Stimulated activated naive CD8-positive, alpha-beta T cell treated with anti-CD3 and anti-CD28 coated beads, Interleukin-15, Interleukin-2, amounts not matched to agents 100 U/mL and 50 U/mL, for 24 hours (primary cell): ENCODE results near the gene TRIM41.

ENCODE experiments used
- ATAC-seq: fragments of 150-1000 bp; cut with Tn5 transposase; one replicate; pipeline ENCODE4 v1.10.0; 2021
- DNase-seq: peaks from one replicate; pipeline ENCODE4 v3.0.0; 2021

TRIM41 gene

GRCh38 chr5:181233088-181233800 is 10.2 kb downstream of the TRIM41 start:
- no peak for DNase-seq

DNA sequence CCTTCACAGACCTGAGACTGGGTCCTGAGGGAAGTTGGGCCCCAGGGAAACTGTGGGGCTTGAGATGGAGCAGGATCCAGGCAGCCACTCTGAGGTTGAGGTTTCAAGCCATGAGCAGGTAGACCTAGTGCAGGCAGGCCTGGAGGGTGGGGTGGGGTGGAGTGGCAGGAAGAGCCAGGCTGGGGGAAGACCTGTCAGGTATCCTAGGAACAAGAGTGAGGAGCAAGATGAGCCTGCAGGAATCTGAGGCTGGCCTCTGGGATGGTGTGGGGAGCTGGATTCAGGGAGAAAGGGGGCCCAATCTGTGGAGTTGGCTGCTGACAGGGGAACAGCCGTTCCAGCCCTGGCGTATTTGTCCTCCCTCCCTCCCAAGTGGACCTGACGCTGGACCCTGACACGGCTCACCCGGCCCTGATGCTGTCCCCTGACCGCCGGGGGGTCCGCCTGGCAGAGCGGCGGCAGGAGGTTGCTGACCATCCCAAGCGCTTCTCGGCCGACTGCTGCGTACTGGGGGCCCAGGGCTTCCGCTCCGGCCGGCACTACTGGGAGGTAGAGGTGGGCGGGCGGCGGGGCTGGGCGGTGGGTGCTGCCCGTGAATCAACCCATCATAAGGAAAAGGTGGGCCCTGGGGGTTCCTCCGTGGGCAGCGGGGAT is 10.8 kb downstream of the TRIM41 start:
- DNase-seq (no peak), ATAC-seq (no peak)

More at GRCh38 chr5:181233088-181233800, 10.2 kb downstream of the TRIM41 start:
- no peak for ATAC-seq

DNA sequence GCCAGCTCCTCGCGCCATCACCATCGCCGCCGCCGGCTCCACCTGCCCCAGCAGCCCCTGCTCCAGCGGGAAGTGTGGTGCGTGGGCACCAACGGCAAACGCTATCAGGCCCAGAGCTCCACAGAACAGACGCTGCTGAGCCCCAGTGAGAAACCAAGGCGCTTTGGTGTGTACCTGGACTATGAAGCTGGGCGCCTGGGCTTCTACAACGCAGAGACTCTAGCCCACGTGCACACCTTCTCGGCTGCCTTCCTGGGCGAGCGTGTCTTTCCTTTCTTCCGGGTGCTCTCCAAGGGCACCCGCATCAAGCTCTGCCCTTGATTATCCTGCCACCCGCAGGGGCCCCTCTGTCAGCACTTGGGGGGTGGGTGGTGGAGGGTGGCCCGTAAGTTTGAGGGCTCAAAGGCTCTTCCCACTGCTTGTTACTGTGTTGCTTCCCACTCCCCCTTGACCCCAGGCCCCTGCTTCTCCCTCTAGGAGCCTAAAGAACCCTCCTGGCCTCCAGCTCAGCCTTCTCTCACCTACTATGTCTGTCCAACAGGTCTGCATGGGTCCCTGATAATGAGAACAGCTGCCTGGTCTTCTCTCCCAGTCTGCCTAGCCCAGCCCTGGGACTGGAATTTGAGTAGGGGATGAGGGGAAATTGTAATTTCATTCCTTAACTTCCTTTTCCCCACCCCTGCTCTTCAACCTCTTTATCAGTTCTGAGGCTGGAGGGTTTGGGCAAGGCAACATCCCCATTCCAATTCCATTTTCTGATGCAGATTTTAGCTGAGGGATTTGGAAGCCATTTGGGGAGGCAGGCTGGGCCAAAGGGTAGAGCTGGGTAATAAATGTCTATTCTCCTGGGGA is 11.6 kb downstream of the TRIM41 start:
- ATAC-seq (no peak), DNase-seq (no peak)

- ATAC-seq (peak; percentile 10), DNase-seq (no peak)
Measured at GRCh38 chr5:181235323-181235688, 12.2 kb downstream of the TRIM41 start.

DNA sequence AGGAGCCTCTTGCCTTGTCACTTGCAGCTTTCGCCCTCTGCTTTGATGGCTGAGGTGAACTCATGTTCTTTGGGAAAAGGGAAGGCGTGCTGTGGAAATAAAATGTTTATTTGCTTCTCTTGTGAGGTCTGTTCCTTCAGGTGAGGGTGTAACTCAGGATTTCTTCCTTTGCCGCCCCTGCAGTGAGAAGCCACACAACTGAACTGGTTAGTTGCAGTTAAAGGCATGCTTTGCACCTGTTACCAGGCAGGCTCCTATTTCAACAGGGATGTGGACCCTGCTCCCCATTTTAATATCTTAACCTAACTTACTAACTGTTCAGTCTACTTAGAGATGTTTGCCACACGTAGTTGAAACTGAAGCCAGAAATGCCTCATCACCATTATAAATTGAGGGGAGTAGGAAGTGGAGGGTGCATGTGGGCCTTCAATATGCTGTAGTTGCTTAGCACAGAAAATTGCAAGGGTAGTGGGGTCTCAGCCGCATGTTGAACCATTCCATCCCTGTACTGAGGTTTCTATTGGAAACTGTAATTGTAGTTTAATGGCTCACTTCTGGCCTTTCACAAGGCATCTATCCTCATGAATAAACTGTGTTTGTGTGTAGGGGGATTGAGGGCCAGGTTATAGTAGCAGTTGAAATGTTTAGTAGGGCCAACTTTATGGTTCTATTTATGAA is 12.7 kb downstream of the TRIM41 start:
- DNase-seq (no peak), ATAC-seq (no peak)

DNA sequence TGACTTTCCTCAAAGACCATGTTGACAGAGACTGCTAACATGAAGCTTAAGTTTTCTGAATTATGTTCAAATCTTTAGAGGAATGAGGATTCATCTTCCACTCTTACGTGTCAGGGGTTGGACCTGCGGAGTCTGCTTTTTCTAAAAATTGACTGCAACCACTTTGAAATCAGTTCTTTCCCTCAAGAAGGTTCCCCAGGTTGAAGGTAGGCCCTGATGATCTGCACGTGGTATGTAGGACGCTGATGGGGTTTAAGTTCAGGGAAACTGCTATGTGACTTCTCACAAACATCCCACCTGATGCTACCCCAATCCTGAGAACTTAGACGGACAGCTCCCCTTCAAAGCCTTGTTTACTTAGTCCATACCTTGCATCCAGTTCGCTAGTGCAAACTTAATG is 13.4 kb downstream of the TRIM41 start:
- ATAC-seq: no peak
- no peak for DNase-seq

DNA sequence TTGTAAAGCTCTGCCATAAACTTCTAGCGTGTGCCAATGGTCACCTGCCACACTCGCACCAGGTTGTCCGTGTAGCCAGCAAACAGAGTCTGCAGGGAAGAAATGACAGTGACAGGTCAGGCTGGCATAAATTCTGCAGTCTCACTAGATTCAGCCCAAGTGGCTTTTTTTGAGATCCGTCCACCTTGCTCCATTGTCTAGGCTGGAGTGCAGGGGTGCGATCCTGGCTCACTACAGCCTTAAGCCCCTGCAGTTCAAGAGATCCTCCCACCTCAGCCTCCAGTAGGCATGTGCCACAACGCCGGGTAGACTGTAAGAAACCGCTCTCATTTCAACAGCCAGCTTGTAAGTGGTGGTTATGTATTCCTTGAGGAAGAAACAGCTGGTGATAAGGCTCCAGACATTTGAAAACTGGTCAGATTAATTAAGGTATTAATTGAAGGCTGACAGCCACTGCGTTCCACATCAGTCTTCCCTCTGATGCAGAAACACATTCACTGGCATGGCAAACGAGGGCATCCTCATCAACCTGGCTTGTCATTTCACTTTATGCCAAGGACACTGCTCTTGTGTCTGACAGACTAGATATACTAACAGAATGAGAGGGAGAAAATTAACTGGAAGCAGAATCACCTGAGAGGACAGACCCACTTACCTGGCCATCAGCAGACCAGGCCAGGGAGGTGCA is 14.0 kb downstream of the TRIM41 start:
- DNase-seq (no peak), ATAC-seq (no peak)

DNA sequence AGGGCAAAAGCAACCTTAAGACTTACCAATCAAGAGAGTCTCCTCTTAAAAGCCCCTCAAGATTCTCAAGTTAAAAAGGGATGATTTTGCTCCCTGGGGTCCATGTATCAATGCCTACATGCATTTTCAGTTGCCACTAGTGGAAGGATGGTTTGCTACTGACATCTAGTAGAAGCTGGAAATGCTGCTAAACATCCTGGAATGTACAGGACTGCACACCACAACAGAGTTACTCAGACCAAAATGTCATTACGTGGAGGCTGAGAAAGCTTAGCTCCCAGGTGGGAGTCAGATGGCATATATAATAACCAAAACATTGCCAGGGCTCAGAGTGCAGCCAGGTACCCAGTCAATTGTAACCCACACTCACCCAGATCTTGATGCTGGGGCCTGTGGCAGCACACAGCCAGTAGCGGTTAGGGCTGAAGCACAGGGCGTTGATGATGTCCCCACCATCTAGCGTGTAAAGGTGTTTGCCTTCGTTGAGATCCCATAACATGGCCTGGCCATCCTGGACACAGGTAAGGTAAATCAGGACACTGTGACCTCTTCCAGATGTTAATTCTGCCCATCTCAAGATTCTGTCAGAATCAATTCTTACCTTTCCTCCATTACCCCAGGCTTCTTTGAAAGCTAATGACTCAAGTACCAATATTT is 14.8 kb downstream of the TRIM41 start:
- ATAC-seq: no peak
- DNase-seq: no peak

GRCh38 chr5:181239062-181239663 is 16.1 kb downstream of the TRIM41 start:
- no peak for ATAC-seq
- DNase-seq: no peak

DNA sequence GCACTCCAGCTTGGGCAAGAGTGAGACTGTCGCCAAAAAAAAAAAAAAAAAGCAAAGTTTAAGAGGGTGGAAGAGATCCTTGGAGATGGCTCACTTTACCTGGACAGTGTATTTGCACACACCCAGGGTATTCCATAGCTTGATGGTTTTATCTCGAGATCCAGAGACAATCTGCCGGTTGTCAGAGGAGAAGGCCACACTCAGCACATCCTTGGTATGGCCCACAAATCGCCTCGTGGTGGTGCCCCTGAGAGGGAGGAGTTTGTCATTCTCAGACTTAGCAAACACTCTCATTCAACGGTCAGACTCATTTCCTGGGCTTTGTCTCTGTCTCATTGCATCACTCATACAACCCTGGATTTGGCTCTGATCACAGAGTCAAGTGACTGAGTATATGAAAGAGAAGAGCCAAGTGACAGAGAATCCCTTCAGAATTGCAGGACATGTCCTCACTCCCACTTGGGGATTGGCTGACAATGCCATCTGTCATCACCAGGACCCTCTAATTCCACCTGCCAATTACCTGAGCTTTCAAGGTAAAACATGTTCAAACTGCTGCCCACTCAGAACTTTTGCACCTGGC is 18.4 kb downstream of the TRIM41 start:
- DNase-seq: peak; percentile 63
- ATAC-seq: peak; percentile 56

- ATAC-seq: no peak
Measured at GRCh38 chr5:181242031-181242451, 19.0 kb downstream of the TRIM41 start.

GRCh38 chr5:181243018-181243563 is 20.0 kb downstream of the TRIM41 start:
- DNase-seq (peak; percentile 40), ATAC-seq (no peak)

More at GRCh38 chr5:181242031-181242451, 19.0 kb downstream of the TRIM41 start:
- DNase-seq: no peak

DNA sequence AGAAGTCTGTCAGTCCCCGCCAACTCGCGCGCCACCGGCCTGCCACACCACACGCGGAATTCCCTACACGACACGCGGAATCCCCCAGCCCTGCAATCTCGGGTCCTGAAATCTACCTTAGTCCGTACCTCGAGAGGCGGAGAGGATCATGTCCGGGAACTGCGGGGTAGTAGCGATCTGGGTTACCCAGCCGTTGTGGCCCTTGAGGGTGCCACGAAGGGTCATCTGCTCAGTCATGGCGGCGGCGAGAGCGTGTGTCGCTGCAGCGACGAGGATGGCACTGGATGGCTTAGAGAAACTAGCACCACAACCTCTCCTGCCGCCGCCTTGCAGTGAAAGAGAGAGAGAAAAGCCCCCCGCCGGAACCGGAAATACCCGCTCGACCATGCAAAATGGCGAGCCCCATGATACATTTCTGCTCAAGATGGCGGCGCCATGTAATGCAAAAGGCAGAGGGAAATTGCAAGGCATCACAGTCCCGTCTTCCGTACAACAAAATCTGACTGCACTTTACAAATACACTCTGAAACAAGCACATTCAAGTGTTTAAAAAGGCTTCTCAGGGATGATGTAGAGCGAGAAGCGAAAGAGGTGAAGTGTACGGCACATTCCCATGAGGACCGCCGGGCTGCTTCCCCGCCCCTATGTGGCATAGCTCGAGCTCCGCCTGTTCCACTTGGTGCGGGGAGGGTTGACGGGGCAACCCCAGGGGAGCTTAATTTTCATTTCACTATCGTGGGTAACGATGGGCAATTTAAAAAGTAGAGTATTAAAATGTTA is 20.7 kb downstream of the TRIM41 start, which contains the start of gene RACK1:
Gene RACK1 (minus strand): TSS at position 343 of the 780 bp plus-strand sequence. CDS start 106 bp downstream, at position 237.
- peak; percentile 69 for ATAC-seq
- peak; percentile 88 for DNase-seq

DNA sequence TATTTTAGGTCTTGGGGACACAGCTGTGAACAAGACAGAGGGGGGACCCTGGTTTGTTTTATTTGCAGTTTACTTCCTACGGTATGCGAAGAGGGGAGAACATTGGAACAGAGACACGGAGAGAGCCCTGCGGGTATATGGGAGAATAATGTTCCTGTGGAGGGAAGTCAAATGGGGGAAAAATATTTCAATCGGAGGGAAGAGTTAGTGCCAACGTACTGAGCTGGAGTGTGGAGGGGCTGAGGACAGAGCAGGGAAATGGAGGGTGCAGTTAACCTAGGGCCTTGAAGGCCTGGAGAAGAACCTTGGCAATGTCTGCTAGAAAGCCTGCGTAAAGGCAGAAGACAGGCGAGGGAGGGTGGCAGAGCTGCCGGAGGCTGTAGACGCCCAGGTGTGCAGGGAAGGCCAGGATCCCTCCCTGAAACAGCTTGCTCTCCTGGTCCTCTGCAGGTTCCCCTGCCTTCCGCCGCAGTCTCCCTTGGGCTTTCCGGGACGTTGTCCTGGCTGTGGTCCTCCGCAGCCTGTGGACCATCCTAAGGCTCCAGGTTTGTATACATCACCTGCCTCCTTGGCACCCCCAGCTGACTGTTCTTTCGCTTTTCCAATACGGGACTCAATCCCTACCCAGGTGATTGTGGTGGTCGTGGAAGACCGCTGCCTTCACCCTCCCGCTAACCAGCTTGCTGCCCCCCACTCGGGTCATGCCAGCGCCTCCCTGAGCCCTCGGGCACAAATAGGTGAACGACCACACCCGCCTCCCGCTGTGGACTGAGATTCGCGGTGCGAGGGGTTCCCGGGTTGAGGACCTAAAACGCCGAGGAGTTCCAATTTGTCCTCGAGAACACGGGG is 22.6 kb downstream of the TRIM41 start:
- DNase-seq: no peak
- no peak for ATAC-seq

- DNase-seq: peak; percentile 91
- peak; percentile 48 for ATAC-seq
Measured at GRCh38 chr5:181246276-181247049, 23.4 kb downstream of the TRIM41 start.

DNA sequence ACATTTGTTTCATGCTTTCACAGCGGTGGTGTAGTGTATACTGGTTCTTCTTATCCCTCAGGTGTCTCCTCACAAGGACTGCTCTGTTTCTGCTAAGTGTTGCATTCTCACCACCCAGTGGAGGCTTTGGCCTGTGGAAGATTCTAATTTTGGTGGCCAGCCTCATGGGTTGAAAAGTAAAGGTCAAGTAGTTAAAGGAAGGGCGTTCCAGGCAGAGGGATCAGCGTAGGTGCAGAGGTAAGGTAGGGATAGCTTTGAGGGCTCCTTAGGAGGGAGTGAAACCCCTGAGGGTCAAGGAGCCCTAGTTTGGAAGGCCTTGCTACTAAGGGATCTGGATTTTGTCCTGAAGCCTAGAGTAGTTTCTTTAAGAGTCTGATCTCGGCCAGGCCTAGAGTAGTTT is 25.2 kb downstream of the TRIM41 start:
- no peak for ATAC-seq
- no peak for DNase-seq

- DNase-seq (no peak), ATAC-seq (no peak)
Measured at GRCh38 chr5:181255276-181255675, 32.2 kb downstream of the TRIM41 start.
